Measurements from ENCODE around the gene MAGEF1. TPM values are rescaled to one million over a fixed set of nuclear protein-coding genes. Genes with fewer than 3 reads are reported as not detected.

Gene MAGEF1
- total RNA-seq, 1 donor from 2014 or later: 80.3 TPM

GRCh38 chr3:184678317-184679055, 33.4 kb downstream of the MAGEF1 start:
- Mint-ChIP-seq H3K36me3 (ENCODE audit: low read depth) (no peaks in the 10 kb centered on the region), H3K4me1 (peaks cover 23% of the 10 kb centered on the region), H3K4me3 (no peak overlapping the region), H3K9me3 (no peaks in the 10 kb centered on the region), H3K27me3 (ENCODE audit: low read depth) (peaks cover 4% of the 10 kb centered on the region), H3K27ac (ENCODE audit: unreplicated experiment) (peak overlapping the region; percentile 91)
- TF ChIP-seq CTCF (conservative IDR thresholded peaks at IDR 0.05): no peak
- no peak for DNase-seq (ENCODE audit: low read depth, low spot score)

GRCh38 chr3:184677344-184678316, 34.2 kb downstream of the MAGEF1 start:
- H3K4me1 Mint-ChIP-seq: peaks cover 23% of the 10 kb centered on the region
- no peak for TF ChIP-seq CTCF (conservative IDR thresholded peaks at IDR 0.05)
- peaks cover 4% of the 10 kb centered on the region for H3K27me3 Mint-ChIP-seq (ENCODE audit: low read depth)
- no peak overlapping the region for H3K4me3 Mint-ChIP-seq
- H3K36me3 Mint-ChIP-seq (ENCODE audit: low read depth): no peaks in the 10 kb centered on the region
- H3K9me3 Mint-ChIP-seq: no peaks in the 10 kb centered on the region
- H3K27ac Mint-ChIP-seq (ENCODE audit: unreplicated experiment): no peak overlapping the region
- no peak for DNase-seq (ENCODE audit: low read depth, low spot score)

GRCh38 chr3:184676927-184677326, 34.9 kb downstream of the MAGEF1 start:
- no peaks in the 10 kb centered on the region for H3K9me3 Mint-ChIP-seq
- no peak overlapping the region for H3K27ac Mint-ChIP-seq (ENCODE audit: unreplicated experiment)
- H3K4me3 Mint-ChIP-seq: no peak overlapping the region
- peaks cover 23% of the 10 kb centered on the region for H3K4me1 Mint-ChIP-seq
- no peak for DNase-seq (ENCODE audit: low read depth, low spot score)
- peaks cover 4% of the 10 kb centered on the region for H3K27me3 Mint-ChIP-seq (ENCODE audit: low read depth)
- no peak for TF ChIP-seq CTCF (conservative IDR thresholded peaks at IDR 0.05)
- no peaks in the 10 kb centered on the region for H3K36me3 Mint-ChIP-seq (ENCODE audit: low read depth)

GRCh38 chr3:184674626-184675025, 37.2 kb downstream of the MAGEF1 start:
- TF ChIP-seq CTCF (conservative IDR thresholded peaks at IDR 0.05): no peak
- no peaks in the 10 kb centered on the region for H3K9me3 Mint-ChIP-seq
- no peak overlapping the region for H3K27ac Mint-ChIP-seq (ENCODE audit: unreplicated experiment)
- DNase-seq (ENCODE audit: low read depth, low spot score): no peak
- no peak overlapping the region for H3K4me3 Mint-ChIP-seq
- H3K27me3 Mint-ChIP-seq (ENCODE audit: low read depth): peaks cover 4% of the 10 kb centered on the region
- peaks cover 23% of the 10 kb centered on the region for H3K4me1 Mint-ChIP-seq
- H3K36me3 Mint-ChIP-seq (ENCODE audit: low read depth): no peaks in the 10 kb centered on the region

GRCh38 chr3:184672977-184673870, 38.6 kb downstream of the MAGEF1 start:
- Mint-ChIP-seq H3K4me1 (peaks cover 10% of the 10 kb centered on the region), H3K4me3 (no peak overlapping the region), H3K27me3 (ENCODE audit: low read depth) (peaks cover 4% of the 10 kb centered on the region), H3K27ac (ENCODE audit: unreplicated experiment) (no peak overlapping the region), H3K36me3 (ENCODE audit: low read depth) (no peaks in the 10 kb centered on the region), H3K9me3 (no peaks in the 10 kb centered on the region)
- TF ChIP-seq CTCF (conservative IDR thresholded peaks at IDR 0.05): no peak
- no peak for DNase-seq (ENCODE audit: low read depth, low spot score)

All from neural crest cell (in vitro differentiated cells).